SK-N-SH (cell line): ENCODE measurements around the gene LRP1. TPM values are rescaled to one million over a fixed set of nuclear protein-coding genes. Genes with fewer than 3 reads are reported as not detected.

Experiments
- CTCF ChIA-PET: fragments of 300-600, 350-600 bp; formaldehyde crosslinking; extraction: SDS; loops from one replicate; lab custom pipeline; 2021; lab: Yijun Ruan, JAX
- POLR2A ChIA-PET: fragments of 350-600 bp; sonication (Branson Sonifier 250); formaldehyde crosslinking; extraction: SDS; loops from one replicate; lab custom pipeline; 2020; ENCODE audit warnings: antibody characterized with exemption, inconsistent platforms; lab: Yijun Ruan, JAX
- DNase-seq: peaks from one replicate; pipeline ENCODE4 v3.0.0; 2012
- H2AFZ ChIP-seq: fragments of 200-600 bp; sonication (generic); 2 replicates; pipeline ENCODE4 v1.8.1; 2016; ENCODE audit warnings: antibody characterized with exemption, mild to moderate bottlenecking, low read depth
- H3F3A ChIP-seq: fragments of 200-600 bp; sonication (generic); replicated peaks from 2 replicates; pipeline ENCODE3; 2016; ENCODE audit warnings: antibody characterized with exemption, mild to moderate bottlenecking; ENCODE audit not compliant: insufficient read depth
- H3K27ac ChIP-seq, 2 experiments: fragments of 200-500 bp in 1 of 2; fragments of 200-600 bp in 1 of 2; sonication (Bioruptor generic) in 1 of 2; sonication (generic), shearing (Covaris generic) in 1 of 2; 2 replicates each; pipeline versions ENCODE4 v1.5.1 to v1.6.1; 2014 to 2016; ENCODE audit warnings: low read depth in 2 of 2, inconsistent platforms in 1 of 2, low read length in 1 of 2, mild to moderate bottlenecking in 1 of 2, mixed read lengths in 1 of 2
- H3K27me3 ChIP-seq: fragments of 200-600 bp; sonication (generic), shearing (Covaris generic); 2 replicates; pipeline ENCODE4 v1.6.1; 2016; ENCODE audit warnings: mixed run types; ENCODE audit not compliant: insufficient read depth
- H3K36me3 ChIP-seq, 2 experiments: fragments of 200-500 bp in 1 of 2; fragments of 200-600 bp in 1 of 2; sonication (Bioruptor generic) in 1 of 2; sonication (generic) in 1 of 2; replicated peaks in 1 of 2; 2 replicates each; pipeline versions ENCODE3 to v1.5.1; 2014 to 2016; ENCODE audit warnings: low read length in 1 of 2, mild to moderate bottlenecking in 1 of 2; ENCODE audit not compliant: insufficient read depth in 2 of 2, control insufficient read depth in 1 of 2
- H3K4me1 ChIP-seq, 2 experiments: fragments of 200-500 bp in 1 of 2; fragments of 200-600 bp in 1 of 2; sonication (Bioruptor generic) in 1 of 2; sonication (generic), shearing (Covaris generic) in 1 of 2; 2 replicates each; pipeline versions ENCODE4 v1.5.1 to v1.6.1; 2014 to 2016; ENCODE audit warnings: low read depth in 1 of 2, low read length in 1 of 2, mixed run types in 1 of 2; ENCODE audit not compliant: insufficient read depth in 2 of 2, control insufficient read depth in 1 of 2
- H3K4me2 ChIP-seq: fragments of 200-600 bp; sonication (generic), shearing (Covaris generic); 2 replicates; pipeline ENCODE4 v1.6.1; 2017; ENCODE audit warnings: mixed run types
- H3K4me3 ChIP-seq, 2 experiments: fragments of 200-500 bp in 1 of 2; fragments of 200-600 bp in 1 of 2; sonication (Bioruptor generic) in 1 of 2; sonication (generic), shearing (Covaris generic) in 1 of 2; 2 replicates each; pipeline versions ENCODE4 v1.5.1 to v1.8.1; 2014 to 2016; ENCODE audit warnings: low read depth in 2 of 2, inconsistent platforms in 1 of 2, low read length in 1 of 2, mild to moderate bottlenecking in 1 of 2, mixed read lengths in 1 of 2, moderate library complexity in 1 of 2
- H3K79me2 ChIP-seq: fragments of 200-600 bp; sonication (generic); 2 replicates; pipeline ENCODE4 v1.8.1; 2017; ENCODE audit warnings: mild to moderate bottlenecking; ENCODE audit not compliant: insufficient read depth
- H3K9ac ChIP-seq: fragments of 200-600 bp; sonication (generic); 2 replicates; pipeline ENCODE4 v1.6.1; 2017; ENCODE audit warnings: mixed run types
- H3K9me2 ChIP-seq: fragments of 200-600 bp; sonication (generic); 2 replicates; pipeline ENCODE4 v1.6.1; 2017; ENCODE audit warnings: mixed run types
- H3K9me3 ChIP-seq: fragments of 200-600 bp; sonication (generic); 2 replicates; pipeline ENCODE4 v1.6.1; 2017; ENCODE audit warnings: mixed run types, mild to moderate bottlenecking, moderate library complexity
- H4K20me1 ChIP-seq: fragments of 200-600 bp; sonication (generic); 2 replicates; pipeline ENCODE4 v1.6.1; 2017; ENCODE audit warnings: mild to moderate bottlenecking, mixed run types; ENCODE audit not compliant: insufficient read depth
- CHD2 ChIP-seq: fragments of 150-350 bp; IDR thresholded peaks from 2 replicates; pipeline ENCODE4 v1.6.1; 2018; ENCODE audit warnings: low read length; ENCODE audit not compliant: partially characterized antibody
- ELF1 ChIP-seq: IDR thresholded peaks from 2 replicates; pipeline ENCODE4 v1.4.0; 2012
- EP300 ChIP-seq, 2 experiments: IDR thresholded peaks; 2 replicates each; pipeline versions ENCODE4 v1.4.0 to v1.6.1; 2012; ENCODE audit warnings: borderline replicate concordance in 1 of 2, low read depth in 1 of 2, low read length in 1 of 2
- EZH2phosphoT487 ChIP-seq: fragments of 200-600 bp; sonication (generic); IDR thresholded peaks from 2 replicates; pipeline ENCODE4 v1.6.1; 2017; ENCODE audit warnings: low read depth, mixed run types, mild to moderate bottlenecking, antibody characterized with exemption, moderate library complexity, borderline replicate concordance
- FOSL2 ChIP-seq: IDR thresholded peaks from 2 replicates; pipeline ENCODE4 v1.4.0; 2012; ENCODE audit warnings: low read depth, mild to moderate bottlenecking, moderate library complexity, borderline replicate concordance
- FOXJ3 ChIP-seq: sonication (generic); formaldehyde crosslinking; IDR thresholded peaks from 2 replicates; pipeline ENCODE4 v1.5.1; 2020; ENCODE audit warnings: mild to moderate bottlenecking, missing genetic modification reagents
- FOXM1 ChIP-seq: IDR thresholded peaks from 2 replicates; pipeline ENCODE4 v1.4.0; 2012; ENCODE audit warnings: low read depth, mild to moderate bottlenecking
- GABPA ChIP-seq: IDR thresholded peaks from 2 replicates; pipeline ENCODE4 v1.4.0; 2012; ENCODE audit warnings: low read depth, mild to moderate bottlenecking
- JUND ChIP-seq: IDR thresholded peaks from 2 replicates; pipeline ENCODE4 v1.4.0; 2012
- MXI1 ChIP-seq: IDR thresholded peaks from 2 replicates; pipeline ENCODE4 v1.6.1; 2012; ENCODE audit warnings: mild to moderate bottlenecking, low read depth, low read length, improper control_type of control experiment
- NFIC ChIP-seq: IDR thresholded peaks from 2 replicates; pipeline ENCODE4 v1.4.0; 2012; ENCODE audit warnings: borderline replicate concordance
- NRF1 ChIP-seq: IDR thresholded peaks from 2 replicates; pipeline ENCODE4 v1.6.1; 2012; ENCODE audit warnings: low read depth, mild to moderate bottlenecking, low read length
- POLR2AphosphoS5 ChIP-seq: IDR thresholded peaks from 2 replicates; pipeline ENCODE4 v1.6.1; 2012; ENCODE audit warnings: low read depth, low read length
- RAD21 ChIP-seq: IDR thresholded peaks from 2 replicates; pipeline ENCODE4 v1.6.1; 2012; ENCODE audit warnings: mild to moderate bottlenecking, low read length
- RCOR1 ChIP-seq: fragments of 150-350 bp; IDR thresholded peaks from 2 replicates; pipeline ENCODE4 v1.6.1; 2017; ENCODE audit warnings: antibody characterized with exemption, low read length
- RFX5 ChIP-seq: IDR thresholded peaks from 2 replicates; pipeline ENCODE4 v1.6.1; 2012; ENCODE audit warnings: mild to moderate bottlenecking, improper control_type of control experiment, low read length
- RXRA ChIP-seq: IDR thresholded peaks from 2 replicates; pipeline ENCODE4 v1.4.0; 2012; ENCODE audit warnings: low read depth, mild to moderate bottlenecking, borderline replicate concordance
- SIN3A ChIP-seq: IDR thresholded peaks from 2 replicates; pipeline ENCODE4 v1.6.1; 2012; ENCODE audit warnings: low read depth, mild to moderate bottlenecking, low read length, moderate library complexity, borderline replicate concordance
- TAF1 ChIP-seq: IDR thresholded peaks from 2 replicates; pipeline ENCODE4 v1.6.1; 2012; ENCODE audit warnings: low read depth, mild to moderate bottlenecking, low read length, moderate library complexity, borderline replicate concordance
- TCF12 ChIP-seq: IDR thresholded peaks from 2 replicates; pipeline ENCODE4 v1.4.0; 2012
- TEAD4 ChIP-seq: IDR thresholded peaks from 2 replicates; pipeline ENCODE4 v1.4.0; 2012; ENCODE audit warnings: mild to moderate bottlenecking, borderline replicate concordance; ENCODE audit not compliant: insufficient read depth
- YY1 ChIP-seq: IDR thresholded peaks from 2 replicates; pipeline ENCODE4 v1.4.0; 2012; ENCODE audit warnings: low read depth, mild to moderate bottlenecking
- WGBS: methylation state at CpG from one replicate; pipeline ENCODE4 v1.1.6; 2017; ENCODE audit warnings: low lambda C conversion rate; 5-methylcytosine and 5-hydroxymethylcytosine counted together
- polyA plus RNA-seq, 3 experiments: library from polyadenylated mRNA; depleted of rRNA; stranded (reverse); fragments of >200 nt; gene quantifications; 2 replicates each; pipeline ENCODE4 v1.2.3, GENCODE V29; 2012
- TF ChIP-seq, protein P1 (sequence below): IDR thresholded peaks from 2 replicates; pipeline ENCODE4; 2012
- TF ChIP-seq, protein P2 (sequence below): fragments of 200-600 bp; sonication (generic); IDR thresholded peaks from 2 replicates; pipeline ENCODE4 v1.6.1; 2017; ENCODE audit warnings: antibody characterized with exemption, mild to moderate bottlenecking, moderate library complexity
- TF ChIP-seq, protein P3 (sequence below): fragments of 150-350 bp; IDR thresholded peaks from 2 replicates; pipeline ENCODE4 v1.6.1; 2017; ENCODE audit warnings: antibody characterized with exemption, low read length, low read depth, borderline replicate concordance
- TF ChIP-seq, protein P4 (sequence below): IDR thresholded peaks from 2 replicates; pipeline ENCODE4 v1.4.0; 2012; ENCODE audit warnings: low read depth, borderline replicate concordance
- TF ChIP-seq, protein P5 (sequence below): IDR thresholded peaks from 2 replicates; pipeline ENCODE4 v1.4.0; 2012; ENCODE audit warnings: low read depth

LRP1 gene
- polyA plus RNA-seq, 1 of the 3 experiments (the other 2 are of a cell fraction), result 55.0 TPM

DNA sequence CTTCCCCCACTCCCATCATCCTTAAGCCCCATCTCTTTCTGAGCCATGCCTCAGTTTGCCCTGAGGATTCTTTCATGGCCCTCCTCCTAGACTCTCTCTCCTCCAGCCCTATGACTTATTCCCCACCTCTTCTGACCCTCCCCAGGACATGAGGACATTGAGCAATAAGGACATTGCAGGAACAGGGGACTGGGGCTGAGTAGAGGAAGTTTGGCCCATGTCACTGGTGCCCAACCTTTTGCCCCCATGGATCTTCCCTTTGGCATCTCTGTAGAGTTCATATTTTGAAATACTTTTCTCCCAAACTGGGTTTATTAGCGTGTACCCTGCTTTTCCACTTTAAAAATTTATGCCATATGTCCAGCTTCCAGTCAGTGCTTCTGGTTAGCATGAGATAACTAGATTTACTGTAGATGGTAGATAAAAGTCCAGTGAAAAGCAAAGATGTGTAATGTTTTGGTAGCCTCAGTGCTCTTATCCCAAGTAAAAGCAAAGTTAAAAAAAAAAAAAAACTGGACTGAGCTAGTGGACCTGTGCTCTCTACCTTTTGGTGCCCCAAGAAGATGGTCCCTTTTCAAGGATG is 25.2 kb downstream of the LRP1 start:
- WGBS, result 87% methylated on average over 1 of the region's 1 CpG
- Histone ChIP-seq H3K27me3 (no peaks in the 10 kb centered on the region), H3K9ac (no peak overlapping the region), H3K9me3 (no peaks in the 10 kb centered on the region), H3K9me2 (no peaks in the 10 kb centered on the region), H3F3A (peaks cover 22% of the 10 kb centered on the region), H3K4me3 (no peak overlapping the region), H3K4me2 (no peak overlapping the region), H3K36me3 (peaks cover 25 to 40% of the 10 kb centered on the region in 2 experiments), H3K79me2 (no peaks in the 10 kb centered on the region), H4K20me1 (no peaks in the 10 kb centered on the region), H3K4me1 (peaks cover 24 to 60% of the 10 kb centered on the region in 2 experiments), H3K27ac (peak overlapping the region; percentile 84 to 97; a peak in 3 of 4 replicates), H2AFZ (no peak overlapping the region)
- ChIA-PET POLR2A (interaction anchor here (0.7 to 1.8 kb wide), 2 partner anchors 26 to 97 kb away, joined by 3 to 10 read pairs; partner anchors contain the start of gene LRP1), CTCF (interaction anchor here (0.9 to 33.3 kb wide), 8 partner anchors 11 to 86 kb away, joined by 3 to 616 read pairs (median 5); partner anchors contain the start of gene LRP1)
- peak; percentile 67 for DNase-seq
- no peak for TF ChIP-seq YY1
- TF ChIP-seq RAD21, result no peak
- peak; percentile 72 for TF ChIP-seq CHD2
- no peak for TF ChIP-seq FOXJ3
- TF ChIP-seq TAF1, result no peak
- TF ChIP-seq TEAD4, result no peak
- TF ChIP-seq RXRA, result no peak
- no peak; the same call in 1 of the 2 replicates for TF ChIP-seq POLR2AphosphoS5
- TF ChIP-seq, protein P1, sequence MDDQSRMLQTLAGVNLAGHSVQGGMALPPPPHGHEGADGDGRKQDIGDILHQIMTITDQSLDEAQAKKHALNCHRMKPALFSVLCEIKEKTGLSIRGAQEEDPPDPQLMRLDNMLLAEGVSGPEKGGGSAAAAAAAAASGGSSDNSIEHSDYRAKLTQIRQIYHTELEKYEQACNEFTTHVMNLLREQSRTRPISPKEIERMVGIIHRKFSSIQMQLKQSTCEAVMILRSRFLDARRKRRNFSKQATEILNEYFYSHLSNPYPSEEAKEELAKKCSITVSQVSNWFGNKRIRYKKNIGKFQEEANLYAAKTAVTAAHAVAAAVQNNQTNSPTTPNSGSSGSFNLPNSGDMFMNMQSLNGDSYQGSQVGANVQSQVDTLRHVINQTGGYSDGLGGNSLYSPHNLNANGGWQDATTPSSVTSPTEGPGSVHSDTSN, result no peak
- TF ChIP-seq, protein P2, sequence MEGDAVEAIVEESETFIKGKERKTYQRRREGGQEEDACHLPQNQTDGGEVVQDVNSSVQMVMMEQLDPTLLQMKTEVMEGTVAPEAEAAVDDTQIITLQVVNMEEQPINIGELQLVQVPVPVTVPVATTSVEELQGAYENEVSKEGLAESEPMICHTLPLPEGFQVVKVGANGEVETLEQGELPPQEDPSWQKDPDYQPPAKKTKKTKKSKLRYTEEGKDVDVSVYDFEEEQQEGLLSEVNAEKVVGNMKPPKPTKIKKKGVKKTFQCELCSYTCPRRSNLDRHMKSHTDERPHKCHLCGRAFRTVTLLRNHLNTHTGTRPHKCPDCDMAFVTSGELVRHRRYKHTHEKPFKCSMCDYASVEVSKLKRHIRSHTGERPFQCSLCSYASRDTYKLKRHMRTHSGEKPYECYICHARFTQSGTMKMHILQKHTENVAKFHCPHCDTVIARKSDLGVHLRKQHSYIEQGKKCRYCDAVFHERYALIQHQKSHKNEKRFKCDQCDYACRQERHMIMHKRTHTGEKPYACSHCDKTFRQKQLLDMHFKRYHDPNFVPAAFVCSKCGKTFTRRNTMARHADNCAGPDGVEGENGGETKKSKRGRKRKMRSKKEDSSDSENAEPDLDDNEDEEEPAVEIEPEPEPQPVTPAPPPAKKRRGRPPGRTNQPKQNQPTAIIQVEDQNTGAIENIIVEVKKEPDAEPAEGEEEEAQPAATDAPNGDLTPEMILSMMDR, result no peak
- TF ChIP-seq FOXM1, result no peak
- no peak for TF ChIP-seq SIN3A
- peak; percentile 24; the same call in 1 of the 2 replicates for TF ChIP-seq TCF12
- TF ChIP-seq RCOR1, result peak; percentile 88
- TF ChIP-seq EZH2phosphoT487, result no peak
- TF ChIP-seq, protein P3, sequence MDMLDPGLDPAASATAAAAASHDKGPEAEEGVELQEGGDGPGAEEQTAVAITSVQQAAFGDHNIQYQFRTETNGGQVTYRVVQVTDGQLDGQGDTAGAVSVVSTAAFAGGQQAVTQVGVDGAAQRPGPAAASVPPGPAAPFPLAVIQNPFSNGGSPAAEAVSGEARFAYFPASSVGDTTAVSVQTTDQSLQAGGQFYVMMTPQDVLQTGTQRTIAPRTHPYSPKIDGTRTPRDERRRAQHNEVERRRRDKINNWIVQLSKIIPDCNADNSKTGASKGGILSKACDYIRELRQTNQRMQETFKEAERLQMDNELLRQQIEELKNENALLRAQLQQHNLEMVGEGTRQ, result no peak
- TF ChIP-seq, protein P4, sequence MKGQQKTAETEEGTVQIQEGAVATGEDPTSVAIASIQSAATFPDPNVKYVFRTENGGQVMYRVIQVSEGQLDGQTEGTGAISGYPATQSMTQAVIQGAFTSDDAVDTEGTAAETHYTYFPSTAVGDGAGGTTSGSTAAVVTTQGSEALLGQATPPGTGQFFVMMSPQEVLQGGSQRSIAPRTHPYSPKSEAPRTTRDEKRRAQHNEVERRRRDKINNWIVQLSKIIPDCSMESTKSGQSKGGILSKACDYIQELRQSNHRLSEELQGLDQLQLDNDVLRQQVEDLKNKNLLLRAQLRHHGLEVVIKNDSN, result no peak
- TF ChIP-seq, protein P5, sequence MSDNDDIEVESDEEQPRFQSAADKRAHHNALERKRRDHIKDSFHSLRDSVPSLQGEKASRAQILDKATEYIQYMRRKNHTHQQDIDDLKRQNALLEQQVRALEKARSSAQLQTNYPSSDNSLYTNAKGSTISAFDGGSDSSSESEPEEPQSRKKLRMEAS, result no peak
- no peak for TF ChIP-seq ELF1
- TF ChIP-seq NFIC, result no peak
- no peak for TF ChIP-seq NRF1
- no peak for TF ChIP-seq FOSL2
- no peak for TF ChIP-seq GABPA
- TF ChIP-seq JUND, result no peak
- TF ChIP-seq EP300 (IDR thresholded peaks at IDR 0.05; ENCODE audit: borderline replicate concordance in 1 of 2, low read depth in 1 of 2, low read length in 1 of 2), result peak in 1 of 2 experiments; percentile 87; a peak in 2 of 4 replicates
- TF ChIP-seq MXI1, result peak; percentile 11; the same call in 1 of the 2 replicates
- no peak for TF ChIP-seq RFX5
